Measurements from ENCODE around the gene UQCR11. TPM values are rescaled to one million over a fixed set of nuclear protein-coding genes. Genes with fewer than 3 reads are reported as not detected.
A peak's percentile ranks its signal among the peaks of the same experiment; 100 is the strongest.

The UQCR11 gene
- total RNA-seq, 1 donor: 36.9 TPM

DNA sequence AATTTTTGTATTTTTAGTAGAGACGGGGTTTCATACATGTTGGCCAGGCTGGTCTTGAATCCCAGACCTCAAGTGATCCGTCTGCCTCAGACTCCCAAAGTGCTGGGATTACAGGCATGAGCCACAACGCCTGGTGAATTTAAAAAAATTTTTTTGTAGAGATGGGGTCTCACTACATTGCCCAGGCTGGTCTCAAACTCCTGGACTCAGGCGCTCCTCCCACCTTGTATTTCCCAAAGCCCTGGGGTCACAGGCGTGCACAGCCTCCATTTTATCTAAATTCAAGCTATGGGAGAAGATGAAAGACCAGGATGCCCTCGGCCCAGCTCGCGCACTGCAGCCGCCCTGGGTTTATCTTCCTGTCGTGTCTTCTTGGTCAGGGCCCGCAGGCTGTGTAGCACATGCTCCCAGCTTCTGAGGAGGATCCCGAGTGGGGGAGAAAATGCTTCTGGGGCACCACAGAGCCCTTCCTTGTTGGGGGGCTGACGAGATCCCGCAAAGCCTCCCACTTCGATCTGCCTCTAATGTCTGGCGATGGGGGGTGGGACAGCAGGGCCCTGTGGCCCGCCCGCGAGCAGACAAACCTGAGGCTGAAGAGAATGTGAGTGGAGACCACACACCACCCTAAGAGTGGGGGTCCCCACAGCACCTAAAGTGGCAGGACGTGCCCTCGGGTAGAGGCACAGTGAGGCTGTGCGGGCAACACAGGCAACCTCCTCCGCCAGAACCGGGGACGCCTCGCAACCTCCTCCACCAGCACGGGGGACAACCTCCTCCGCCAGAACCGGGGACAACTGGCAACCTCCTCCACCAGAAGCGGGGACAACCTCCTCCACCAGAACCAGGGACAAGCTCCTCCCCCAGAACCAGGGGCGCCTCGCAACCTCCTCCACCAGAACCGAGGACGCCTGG lies 31.3 kb upstream of the UQCR11 start:
- no peak for DNase-seq (ENCODE audit: low read depth in 2 of 3, low spot score in 2 of 3)

- no peak for DNase-seq (ENCODE audit: low read depth in 2 of 3, low spot score in 2 of 3)
Measured at GRCh38 chr19:1634938-1635243, 29.6 kb upstream of the UQCR11 start.

DNA sequence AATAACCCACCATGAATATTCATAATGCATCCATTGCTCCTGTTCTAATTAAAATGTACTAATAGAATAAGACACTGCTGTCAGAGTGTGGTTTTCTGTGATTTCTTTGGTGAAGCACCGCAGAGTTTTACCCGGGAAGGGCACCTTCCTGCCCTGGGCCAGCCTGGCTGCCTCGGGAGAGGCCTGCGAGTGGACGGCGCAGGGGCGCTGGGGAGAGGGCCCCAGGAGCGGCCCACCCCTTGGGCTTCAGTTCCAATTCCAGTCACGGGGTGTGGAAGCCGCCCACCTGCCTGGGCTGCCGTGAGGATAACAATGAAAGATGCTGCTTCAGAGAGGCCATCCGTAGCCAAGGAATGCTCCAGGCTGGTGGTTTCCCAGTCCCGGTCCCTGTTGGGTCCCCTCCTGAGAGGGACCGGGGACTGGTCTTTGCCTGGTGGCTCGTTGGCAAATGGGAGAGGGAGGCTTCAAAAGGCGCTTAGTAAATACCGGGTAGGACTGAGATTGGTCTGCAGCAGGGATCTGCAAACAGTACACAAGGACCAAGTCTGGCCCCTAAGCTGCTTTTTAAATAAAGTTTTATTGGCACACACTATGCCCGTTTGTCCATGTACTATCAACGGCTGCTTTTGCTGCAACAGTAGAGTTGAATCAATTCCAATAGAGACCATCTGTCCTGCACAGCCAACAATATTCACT lies 29.1 kb upstream of the UQCR11 start:
- DNase-seq (ENCODE audit: low read depth in 2 of 3, low spot score in 2 of 3): no peak

DNA sequence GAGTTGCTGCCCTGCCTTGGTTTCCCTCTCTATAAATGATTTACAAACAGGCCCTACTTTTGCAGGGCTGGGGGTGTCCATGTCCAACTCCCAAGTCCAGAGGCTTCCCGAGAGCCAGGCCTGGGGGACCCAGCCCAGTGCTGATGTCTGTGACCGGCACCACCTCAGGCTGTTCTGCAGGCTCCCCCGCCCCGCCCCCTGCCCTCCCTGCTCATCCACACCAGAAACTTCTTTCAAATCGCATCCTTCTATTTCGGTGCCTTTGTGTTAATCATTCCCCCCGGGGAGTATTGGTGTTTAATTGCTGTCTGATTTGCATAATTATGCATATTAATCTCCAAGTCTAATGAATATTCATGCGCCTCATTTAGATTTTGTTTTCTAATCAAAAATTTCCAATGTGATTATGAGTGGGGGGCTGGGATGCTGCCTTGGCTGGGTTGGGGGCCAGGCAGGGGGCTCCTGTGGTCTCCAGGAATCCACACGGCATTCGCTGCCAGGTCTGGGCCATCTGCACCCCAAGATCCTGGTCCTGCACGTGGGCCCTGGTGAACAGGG lies 28.1 kb upstream of the UQCR11 start:
- DNase-seq (ENCODE audit: low read depth in 2 of 3, low spot score in 2 of 3): no peak

DNA sequence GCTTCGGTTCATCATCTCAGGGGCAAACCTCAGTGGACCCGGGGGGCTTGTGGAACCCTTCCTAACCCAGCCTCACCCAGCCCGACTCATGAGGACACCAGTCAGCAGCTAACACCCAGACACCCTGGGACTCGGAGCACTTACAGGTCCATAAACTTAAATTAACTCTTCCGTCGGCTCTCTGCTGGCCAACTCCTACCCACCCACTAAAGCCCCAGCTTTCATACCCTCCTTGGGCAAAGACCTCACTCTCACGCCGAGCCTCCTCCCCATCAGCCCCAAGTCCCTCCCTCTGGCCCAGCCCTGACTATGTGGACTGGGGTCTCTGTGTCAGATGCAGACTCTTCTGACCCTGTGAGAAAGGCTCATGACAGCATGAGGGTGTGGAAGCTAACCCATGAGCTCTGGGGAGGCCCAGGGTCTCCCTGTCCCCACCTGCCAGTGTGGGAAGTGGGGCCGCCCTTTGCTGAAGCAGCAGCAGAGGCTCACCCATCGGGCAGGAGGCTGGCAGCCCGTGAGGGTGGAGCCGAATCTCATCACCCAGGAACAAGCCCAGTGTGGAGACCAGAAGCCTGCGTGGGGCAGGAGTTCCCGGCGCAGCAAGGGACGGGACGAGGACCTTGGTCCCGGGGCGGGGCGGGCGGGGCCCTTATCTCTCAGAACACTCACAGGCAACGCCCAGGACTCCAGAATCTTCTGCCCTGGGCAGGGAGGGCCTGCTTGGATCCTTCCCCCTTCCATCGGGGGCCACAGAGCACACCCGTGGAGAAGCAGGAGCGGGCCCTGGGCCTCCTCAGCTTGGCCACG lies 27.4 kb upstream of the UQCR11 start:
- no peak for DNase-seq (ENCODE audit: low read depth in 2 of 3, low spot score in 2 of 3)

DNA sequence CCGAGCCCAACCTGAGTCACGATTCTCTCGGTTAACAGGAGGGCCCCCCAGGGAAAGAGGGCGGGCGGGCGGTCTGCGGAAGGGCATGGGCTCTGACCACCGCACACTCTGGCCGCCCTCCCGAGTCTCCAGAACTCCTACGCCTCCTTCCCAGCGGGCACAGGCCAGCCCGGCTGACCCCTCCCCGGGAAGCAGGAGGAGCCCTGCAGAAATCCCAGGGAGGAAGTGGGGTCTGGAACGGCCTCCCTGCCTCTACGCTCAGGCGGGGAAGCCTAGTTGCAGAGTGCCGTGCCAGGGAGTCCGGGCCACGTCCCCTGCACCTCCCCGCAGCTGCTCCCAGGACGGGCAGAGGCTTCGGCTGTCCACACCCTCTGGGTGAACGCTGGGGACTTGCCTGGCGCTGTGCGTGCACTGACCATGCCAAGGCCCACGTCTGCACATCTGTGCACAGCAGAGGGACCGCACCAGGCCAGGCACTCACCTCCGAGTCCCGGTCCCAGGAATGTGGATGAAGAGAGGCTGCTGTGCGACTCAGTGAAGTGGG lies 26.4 kb upstream of the UQCR11 start:
- no peak for DNase-seq (ENCODE audit: low read depth in 2 of 3, low spot score in 2 of 3)

DNA sequence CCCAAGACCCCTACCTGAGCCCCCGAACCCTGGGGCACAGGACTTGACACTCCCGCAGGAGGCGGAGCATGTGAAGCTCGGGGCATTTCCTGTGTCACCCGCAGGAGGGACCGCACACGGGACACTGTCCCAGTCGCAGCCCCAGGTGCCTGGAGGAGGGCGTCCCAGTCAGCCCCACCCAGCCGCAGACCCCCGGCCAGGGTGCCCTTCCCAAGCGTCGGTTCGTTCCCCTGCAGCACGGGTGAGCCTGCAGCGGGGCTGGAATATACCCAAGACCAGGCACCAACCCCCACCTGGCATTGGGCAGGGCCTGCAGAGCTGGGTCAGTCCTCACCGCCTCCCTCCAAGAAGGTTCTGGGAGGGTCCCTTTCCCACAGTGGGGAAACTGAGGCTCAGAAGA lies 25.5 kb upstream of the UQCR11 start:
- no peak for DNase-seq (ENCODE audit: low read depth in 2 of 3, low spot score in 2 of 3)

GRCh38 chr19:1630012-1630411 lies 24.8 kb upstream of the UQCR11 start:
- no peak for DNase-seq (ENCODE audit: low read depth in 2 of 3, low spot score in 2 of 3)

- DNase-seq (ENCODE audit: low read depth in 2 of 3, low spot score in 2 of 3): no peak
Measured at GRCh38 chr19:1629256-1629808, 24.1 kb upstream of the UQCR11 start.

- no peak for DNase-seq (ENCODE audit: low read depth in 2 of 3, low spot score in 2 of 3)
Measured at GRCh38 chr19:1627194-1627593, 21.9 kb upstream of the UQCR11 start.

GRCh38 chr19:1626417-1627010 lies 21.3 kb upstream of the UQCR11 start:
- no peak for DNase-seq (ENCODE audit: low read depth in 2 of 3, low spot score in 2 of 3)

DNA sequence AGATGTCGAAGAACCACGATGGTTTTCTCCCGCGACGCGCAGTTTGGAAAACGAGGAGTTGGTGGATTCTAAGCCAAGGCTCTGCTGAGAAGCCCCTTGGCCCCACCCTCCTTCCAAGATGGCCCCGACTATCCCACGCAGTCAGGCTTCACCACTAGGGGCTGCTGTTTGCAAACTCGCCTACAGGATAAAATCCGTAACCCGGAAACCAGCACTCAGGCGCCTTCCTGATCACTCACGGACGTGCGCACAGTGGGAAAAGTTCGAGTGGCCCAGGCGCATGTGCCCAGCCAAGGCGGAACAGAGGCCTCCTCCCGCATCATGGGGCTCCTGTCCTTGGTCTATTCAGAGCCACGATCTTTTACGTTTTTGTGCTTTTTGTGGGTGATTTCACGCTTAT lies 19.2 kb upstream of the UQCR11 start:
- peak in 2 of 3 donors; percentile 76 to 77 for DNase-seq (ENCODE audit: low read depth in 2 of 3, low spot score in 2 of 3)

DNA sequence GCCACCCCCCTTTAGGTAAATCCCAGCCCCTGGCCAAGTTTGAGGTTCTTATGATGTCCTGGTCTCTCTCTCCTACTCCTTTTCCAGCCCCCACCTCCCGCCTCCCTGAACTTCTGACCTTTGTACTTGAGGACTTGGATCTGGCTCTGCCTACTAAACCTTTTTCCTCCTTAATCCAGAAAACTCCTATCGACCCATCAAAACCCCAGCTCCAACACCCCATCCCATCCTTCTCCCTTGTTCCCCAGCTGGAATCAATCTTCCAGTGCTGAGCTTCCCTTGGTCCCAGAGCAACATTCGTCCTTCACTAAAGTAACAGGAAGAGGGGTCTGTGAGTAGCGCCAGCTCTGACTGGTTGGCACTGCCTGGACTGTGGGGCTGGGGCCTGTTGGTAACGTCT lies 17.3 kb upstream of the UQCR11 start:
- DNase-seq (ENCODE audit: low read depth in 2 of 3, low spot score in 2 of 3): no peak

- DNase-seq (ENCODE audit: low read depth in 2 of 3, low spot score in 2 of 3): no peak
Measured at GRCh38 chr19:1622007-1622406, 16.7 kb upstream of the UQCR11 start.

DNA sequence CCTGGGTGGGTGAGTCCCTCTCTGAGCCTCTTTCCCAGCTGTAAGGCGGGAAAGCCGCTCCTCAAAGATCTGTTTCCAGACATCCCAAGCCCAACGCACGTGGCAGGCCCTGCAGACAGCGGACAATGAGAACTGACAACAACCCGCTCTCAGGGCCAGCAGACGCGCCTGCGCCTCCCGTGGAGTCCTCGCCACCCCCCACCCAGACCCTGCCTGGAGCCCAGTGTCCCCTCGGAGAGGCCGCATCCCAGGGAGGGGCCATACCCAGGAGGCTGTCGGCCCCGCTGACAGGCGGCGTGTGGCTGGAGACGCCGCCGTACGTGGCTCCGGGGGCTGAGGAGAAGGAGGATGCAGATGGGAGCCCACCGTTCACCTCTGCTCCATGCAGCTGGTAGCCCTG lies 16.3 kb upstream of the UQCR11 start:
- DNase-seq (ENCODE audit: low read depth in 2 of 3, low spot score in 2 of 3): no peak

- no peak for DNase-seq (ENCODE audit: low read depth in 2 of 3, low spot score in 2 of 3)
Measured at GRCh38 chr19:1621021-1621420, 15.8 kb upstream of the UQCR11 start.

DNA sequence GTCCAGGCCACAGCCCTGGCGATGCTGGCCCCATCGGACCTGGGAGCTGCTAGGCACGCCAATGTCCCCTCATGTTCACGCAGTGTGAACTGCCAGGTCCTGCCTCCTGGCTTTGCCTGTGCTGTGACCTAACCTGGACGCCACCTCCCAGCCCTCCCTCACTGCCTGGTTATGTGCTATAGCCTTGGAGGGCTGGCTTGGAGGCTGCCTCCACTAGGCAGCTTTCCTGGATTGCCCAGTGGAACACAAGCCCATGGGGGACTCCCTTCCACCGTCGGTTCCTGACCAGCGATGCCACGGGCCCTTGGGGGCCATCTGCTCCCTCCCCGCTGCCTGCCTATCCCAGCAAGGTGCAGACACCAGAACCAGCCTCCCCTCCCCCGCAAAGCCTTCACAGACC lies 15.2 kb upstream of the UQCR11 start:
- DNase-seq (ENCODE audit: low read depth in 2 of 3, low spot score in 2 of 3): no peak

GRCh38 chr19:1619703-1620102 lies 14.4 kb upstream of the UQCR11 start:
- DNase-seq (ENCODE audit: low read depth in 2 of 3, low spot score in 2 of 3): no peak

DNA sequence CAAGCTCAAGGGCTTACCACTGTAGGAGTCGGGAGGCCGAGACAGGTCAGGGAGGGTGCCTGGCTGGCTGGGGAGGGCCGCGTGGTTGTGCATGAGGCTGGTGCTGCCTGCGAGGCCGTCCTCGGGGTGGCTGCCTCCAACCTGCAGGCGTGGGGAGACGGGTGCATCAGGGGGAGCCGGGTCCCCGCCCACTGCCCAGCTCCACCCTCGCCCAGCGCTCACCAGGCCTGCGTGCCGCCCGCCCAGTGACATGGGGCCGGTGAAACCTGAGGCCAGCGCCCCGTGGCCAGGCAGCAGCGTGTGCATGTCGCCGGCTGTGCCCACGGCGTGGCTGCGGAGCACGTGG lies 13.8 kb upstream of the UQCR11 start:
- DNase-seq (ENCODE audit: low read depth in 2 of 3, low spot score in 2 of 3): no peak

All from hematopoietic multipotent progenitor cell (in vitro differentiated cells).